ENCODE measurements around the gene ITGA11.
A peak's percentile ranks its signal among the peaks of the same experiment; 100 is the strongest.

ITGA11 gene

GRCh38 chr15:68290715-68291114 is 141.2 kb downstream of the ITGA11 start:
- H3K4me3 ChIP-seq, result no peak overlapping the region
- H3K9me3 ChIP-seq, result no peaks in the 10 kb centered on the region
- DNase-seq, result no peak
- intact Hi-C loops (cut with DNase I; ENCODE audit: low total_unique reads), result no loop called here
- peaks cover 22 to 28% (median 26%) of the 10 kb centered on the region in 3 donors for H3K36me3 ChIP-seq
- no peak overlapping the region for H3K27ac ChIP-seq
- no peaks in the 10 kb centered on the region for H3K27me3 ChIP-seq
- TF ChIP-seq CTCF (IDR thresholded peaks at IDR 0.05), result no peak
- H3K4me1 ChIP-seq, result peaks cover 0 to 79% (median 17%) of the 10 kb centered on the region in 4 donors

DNA sequence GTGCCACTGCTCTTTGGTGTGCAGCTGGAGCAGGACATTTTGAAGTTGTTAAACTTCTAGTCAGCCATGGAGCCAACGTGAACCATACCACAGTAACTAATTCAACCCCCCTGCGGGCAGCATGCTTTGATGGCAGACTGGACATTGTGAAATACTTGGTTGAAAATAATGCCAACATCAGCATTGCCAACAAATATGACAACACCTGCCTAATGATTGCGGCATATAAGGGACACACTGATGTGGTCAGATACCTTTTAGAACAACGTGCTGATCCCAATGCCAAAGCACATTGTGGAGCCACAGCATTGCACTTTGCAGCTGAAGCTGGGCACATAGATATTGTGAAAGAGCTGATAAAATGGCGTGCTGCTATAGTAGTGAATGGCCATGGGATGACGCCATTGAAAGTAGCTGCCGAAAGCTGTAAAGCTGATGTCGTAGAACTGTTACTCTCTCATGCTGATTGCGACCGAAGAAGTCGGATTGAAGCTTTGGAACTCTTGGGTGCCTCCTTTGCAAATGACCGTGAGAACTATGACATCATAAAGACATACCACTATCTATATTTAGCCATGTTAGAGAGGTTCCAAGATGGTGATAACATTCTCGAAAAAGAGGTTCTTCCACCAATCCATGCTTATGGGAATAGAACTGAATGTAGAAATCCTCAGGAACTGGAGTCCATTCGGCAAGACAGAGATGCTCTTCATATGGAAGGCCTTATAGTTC is 142.2 kb downstream of the ITGA11 start:
- peaks cover 24 to 34% (median 31%) of the 10 kb centered on the region in 3 donors for H3K36me3 ChIP-seq
- no peak overlapping the region for H3K27ac ChIP-seq
- intact Hi-C loops (cut with DNase I; ENCODE audit: low total_unique reads), result no loop called here
- no peaks in the 10 kb centered on the region for H3K9me3 ChIP-seq
- no peak for TF ChIP-seq CTCF (IDR thresholded peaks at IDR 0.05)
- DNase-seq, result no peak
- H3K4me3 ChIP-seq, result no peak overlapping the region
- H3K27me3 ChIP-seq, result no peaks in the 10 kb centered on the region
- H3K4me1 ChIP-seq, result peaks cover 0 to 79% (median 16%) of the 10 kb centered on the region in 4 donors

GRCh38 chr15:68289057-68289456 is 142.9 kb downstream of the ITGA11 start:
- TF ChIP-seq CTCF (IDR thresholded peaks at IDR 0.05), result no peak
- peaks cover 29 to 39% (median 36%) of the 10 kb centered on the region in 3 donors for H3K36me3 ChIP-seq
- H3K27ac ChIP-seq, result no peak overlapping the region
- no peak for DNase-seq
- H3K4me1 ChIP-seq, result peaks cover 0 to 83% (median 16%) of the 10 kb centered on the region in 4 donors
- no peaks in the 10 kb centered on the region for H3K9me3 ChIP-seq
- no peaks in the 10 kb centered on the region for H3K27me3 ChIP-seq
- H3K4me3 ChIP-seq, result no peak overlapping the region
- intact Hi-C loops (cut with DNase I; ENCODE audit: low total_unique reads), result no loop called here

DNA sequence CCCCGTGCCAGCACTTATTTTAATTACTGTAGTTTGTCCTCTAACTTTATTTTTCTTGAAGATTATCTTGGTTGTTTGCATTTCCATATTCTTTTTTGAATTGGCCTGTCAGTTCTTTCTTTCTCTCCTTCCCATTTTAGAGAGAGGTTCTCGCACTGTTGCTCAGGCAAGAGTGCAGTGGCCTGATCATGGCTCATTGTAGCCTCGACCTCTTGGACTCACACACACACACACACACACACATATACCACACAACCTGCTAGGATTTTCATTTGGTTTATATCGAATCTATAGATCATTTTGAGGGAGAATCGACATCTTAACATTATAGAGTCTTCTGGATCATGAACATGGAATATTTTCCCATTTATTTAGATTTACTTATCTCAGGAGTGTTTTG is 145.7 kb downstream of the ITGA11 start:
- intact Hi-C loops (cut with DNase I; ENCODE audit: low total_unique reads), result no loop called here
- peaks cover 25 to 31% (median 30%) of the 10 kb centered on the region in 3 donors for H3K36me3 ChIP-seq
- DNase-seq, result no peak
- H3K4me1 ChIP-seq, result peaks cover 0 to 89% (median 19%) of the 10 kb centered on the region in 4 donors
- H3K27ac ChIP-seq, result peak overlapping the region in 1 of 2 donors; percentile 2
- TF ChIP-seq CTCF (IDR thresholded peaks at IDR 0.05), result no peak
- no peaks in the 10 kb centered on the region for H3K9me3 ChIP-seq
- no peaks in the 10 kb centered on the region for H3K27me3 ChIP-seq
- no peak overlapping the region for H3K4me3 ChIP-seq

DNA sequence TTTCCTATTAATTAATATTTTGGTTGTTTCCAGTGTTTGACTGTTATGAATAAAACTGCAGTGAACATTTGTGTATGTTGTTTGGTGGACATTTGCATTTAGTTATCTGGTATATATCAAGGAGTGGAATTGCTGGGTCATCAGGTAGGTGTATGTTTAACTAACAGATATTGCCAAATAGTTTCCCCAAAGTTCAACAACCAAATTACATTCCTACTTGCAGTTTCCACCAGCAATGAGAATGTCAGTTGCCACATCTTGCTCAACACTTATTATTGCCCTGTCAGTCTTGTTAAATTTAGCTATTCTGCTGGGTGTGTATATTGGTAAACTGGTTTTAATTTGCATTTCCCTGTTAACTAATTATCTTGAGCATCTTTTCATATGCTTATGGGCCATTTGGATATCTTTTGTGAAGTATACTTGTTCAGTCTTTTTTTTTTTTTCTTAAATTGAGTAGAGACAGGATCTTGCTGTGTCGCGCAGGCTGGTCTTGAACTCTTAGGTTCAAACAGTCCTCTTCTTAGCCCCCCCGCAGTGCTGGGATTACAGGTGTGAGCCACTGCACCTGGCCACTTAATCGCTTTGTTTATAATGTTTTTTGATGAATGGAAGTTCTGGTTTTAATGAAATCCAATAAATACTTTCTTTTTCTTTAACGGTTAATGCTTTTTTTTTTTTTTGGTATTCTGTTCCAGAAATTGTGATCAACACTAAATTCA is 146.5 kb downstream of the ITGA11 start:
- DNase-seq, result no peak
- H3K36me3 ChIP-seq, result peaks cover 17 to 23% (median 22%) of the 10 kb centered on the region in 3 donors
- TF ChIP-seq CTCF (IDR thresholded peaks at IDR 0.05), result no peak
- intact Hi-C loops (cut with DNase I; ENCODE audit: low total_unique reads), result no loop called here
- peaks cover 0 to 93% (median 27%) of the 10 kb centered on the region in 4 donors for H3K4me1 ChIP-seq
- no peak overlapping the region for H3K4me3 ChIP-seq
- no peaks in the 10 kb centered on the region for H3K9me3 ChIP-seq
- no peak overlapping the region for H3K27ac ChIP-seq
- H3K27me3 ChIP-seq, result no peaks in the 10 kb centered on the region

All from tibial artery (tissue), 4 donors.